ENCODE measurements around the gene HLA-DOA. TPM values are rescaled to one million over a fixed set of nuclear protein-coding genes. Genes with fewer than 3 reads are reported as not detected.

Gene HLA-DOA
- total RNA-seq, 1 donor from 2014 or later, result 30.2 TPM

- Histone ChIP-seq H3K36me3 (peaks cover 0 to 60% of the 10 kb centered on the region in 2 donors), H3K4me1 (peaks cover 52% of the 10 kb centered on the region), H3K9me3 (no peaks in the 10 kb centered on the region), H3K27ac (peak overlapping the region; percentile 100), H3K4me3 (peak overlapping the region; percentile 60 to 80), H3K27me3 (no peaks in the 10 kb centered on the region)
- intact Hi-C loops (cut with DNase I), result loop anchor here (5.0 to 10.0 kb wide), 3 partner anchors 82 to 1000 kb away; partner anchors contain the start of genes DXO and PSMB8
- no peak for DNase-seq (ENCODE audit: extremely low spot score in 2 of 2)
- TF ChIP-seq CTCF (IDR thresholded peaks at IDR 0.05) (no peak), POLR2AphosphoS5 (IDR thresholded peaks at IDR 0.05; ENCODE audit: insufficient read depth in 1 of 2, low read depth in 1 of 2) (no peak), POLR2A (IDR thresholded peaks at IDR 0.05) (no peak)
These were observed 34.7 kb downstream of the HLA-DOA start for GRCh38 chr6:32974541-32975308.

- Histone ChIP-seq H3K9me3 (no peaks in the 10 kb centered on the region), H3K36me3 (peaks cover 0 to 53% of the 10 kb centered on the region in 2 donors), H3K4me3 (peak overlapping the region; percentile 60 to 80), H3K4me1 (peaks cover 49% of the 10 kb centered on the region), H3K27ac (peak overlapping the region; percentile 100), H3K27me3 (no peaks in the 10 kb centered on the region)
- intact Hi-C loops (cut with DNase I), result loop anchor here (5.0 to 10.0 kb wide), 3 partner anchors 82 to 999 kb away; partner anchors contain the start of genes DXO and PSMB8
- no peak for TF ChIP-seq CTCF (IDR thresholded peaks at IDR 0.05)
- DNase-seq (ENCODE audit: extremely low spot score in 2 of 2), result no peak
These were observed 35.4 kb downstream of the HLA-DOA start for GRCh38 chr6:32974016-32974333.

- Histone ChIP-seq H3K27ac (peak overlapping the region; percentile 100), H3K9me3 (no peaks in the 10 kb centered on the region), H3K36me3 (peaks cover 0 to 47% of the 10 kb centered on the region in 2 donors), H3K4me3 (peak overlapping the region; percentile 60 to 80), H3K4me1 (peaks cover 44% of the 10 kb centered on the region), H3K27me3 (no peaks in the 10 kb centered on the region)
- no peak for DNase-seq (ENCODE audit: extremely low spot score in 2 of 2)
- intact Hi-C loops (cut with DNase I), result loop anchor here (5.0 to 10.0 kb wide), 3 partner anchors 81 to 999 kb away; partner anchors contain the start of genes DXO and PSMB8
- TF ChIP-seq POLR2AphosphoS5 (IDR thresholded peaks at IDR 0.05; ENCODE audit: insufficient read depth in 1 of 2, low read depth in 1 of 2) (no peak), CTCF (IDR thresholded peaks at IDR 0.05) (no peak), POLR2A (IDR thresholded peaks at IDR 0.05) (no peak)
These were observed 36.0 kb downstream of the HLA-DOA start for GRCh38 chr6:32973144-32974015.

- Histone ChIP-seq H3K27ac (peak overlapping the region; percentile 100), H3K9me3 (no peaks in the 10 kb centered on the region), H3K4me3 (peak overlapping the region; percentile 60 to 80), H3K36me3 (peaks cover 0 to 38% of the 10 kb centered on the region in 2 donors), H3K27me3 (no peaks in the 10 kb centered on the region), H3K4me1 (peaks cover 40% of the 10 kb centered on the region)
- TF ChIP-seq POLR2AphosphoS5 (IDR thresholded peaks at IDR 0.05; ENCODE audit: insufficient read depth in 1 of 2, low read depth in 1 of 2), result peak in 1 of 2 donors; percentile 3
- no peak for TF ChIP-seq CTCF (IDR thresholded peaks at IDR 0.05)
- intact Hi-C loops (cut with DNase I), result loop anchor here (5.0 to 10.0 kb wide), 3 partner anchors 80 to 998 kb away; partner anchors contain the start of genes DXO and PSMB8
- no peak for DNase-seq (ENCODE audit: extremely low spot score in 2 of 2)
These were observed 36.8 kb downstream of the HLA-DOA start for GRCh38 chr6:32972353-32973143.
